WTC11 (cell line): ENCODE measurements around the gene SAMD3. TPM values are rescaled to one million over a fixed set of nuclear protein-coding genes. Genes with fewer than 3 reads are reported as not detected.
"Not testable (repeated sequence)": the region's sequence is repeated elsewhere in the genome, so short reads cannot be mapped to it uniquely, and the experiment has no call there.

Experiments used
- ATAC-seq: fragments of 200-7000 bp; cut with Tn5 transposase; 2 replicates; pipeline ENCODE4 v1.10.0; 2021; ENCODE audit warnings: mild to moderate bottlenecking, moderate library complexity
- CTCF ChIA-PET: fragments of 300-600 bp; sonication (Branson Sonifier 250); formaldehyde crosslinking; loops from one replicate; lab custom pipeline; 2021; ENCODE audit warnings: antibody characterized with exemption; lab: Charles Lee
- POLR2A ChIA-PET: fragments of 350-600 bp; sonication (Branson Sonifier 250); formaldehyde crosslinking; loops from one replicate; lab custom pipeline; 2021; ENCODE audit warnings: antibody characterized with exemption; lab: Charles Lee
- DNase-seq: peaks from one replicate; pipeline ENCODE4 v3.0.0; 2021; ENCODE audit warnings: low spot score
- H3K27ac Mint-ChIP-seq: 2 replicates; pipeline ENCODE4 v1.8.0; 2021; ENCODE audit warnings: mixed read lengths
- H3K27me3 Mint-ChIP-seq: 2 replicates; pipeline ENCODE4 v1.8.0; 2021; ENCODE audit warnings: low read depth, mild to moderate bottlenecking, moderate library complexity, mixed read lengths
- H3K36me3 Mint-ChIP-seq: 2 replicates; pipeline ENCODE4 v1.8.0; 2021; ENCODE audit warnings: mixed read lengths
- H3K4me1 Mint-ChIP-seq: 2 replicates; pipeline ENCODE4 v1.8.0; 2022; ENCODE audit warnings: mixed read lengths
- H3K4me3 Mint-ChIP-seq: 2 replicates; pipeline ENCODE4 v1.8.0; 2021; ENCODE audit warnings: mild to moderate bottlenecking, moderate library complexity, mixed read lengths
- H3K9me3 Mint-ChIP-seq: 2 replicates; pipeline ENCODE4 v1.8.0; 2021; ENCODE audit warnings: mixed read lengths
- ATF3 ChIP-seq: sonication (generic); formaldehyde crosslinking; conservative IDR thresholded peaks from 2 replicates; pipeline ENCODE4 v1.8.1; 2022; ENCODE audit warnings: mild to moderate bottlenecking, missing genetic modification reagents
- CDX4 ChIP-seq: fragments of 250-450 bp; sonication (Bioruptor Pico); IDR thresholded peaks from 2 replicates; pipeline ENCODE4 v1.9.0; 2021; ENCODE audit warnings: moderate library complexity, mild to moderate bottlenecking, inconsistent platforms, borderline replicate concordance
- CREB1 ChIP-seq: sonication (generic); formaldehyde crosslinking; IDR thresholded peaks from 2 replicates; pipeline ENCODE4 v1.8.0; 2023; ENCODE audit warnings: mild to moderate bottlenecking, missing genetic modification reagents
- GRHL2 ChIP-seq: fragments of 250-450 bp; sonication (Bioruptor Pico); IDR thresholded peaks from 2 replicates; pipeline ENCODE4 v1.8.0; 2022; ENCODE audit warnings: mild to moderate bottlenecking, moderate library complexity; ENCODE audit not compliant: insufficient replicate concordance, severe bottlenecking
- HMGA2 ChIP-seq: fragments of 250-450 bp; sonication (Bioruptor Pico); IDR thresholded peaks from 2 replicates; pipeline ENCODE4 v1.4.0; 2021; ENCODE audit warnings: mild to moderate bottlenecking, moderate library complexity
- HMGXB4 ChIP-seq: sonication (generic); formaldehyde crosslinking; IDR thresholded peaks from 2 replicates; pipeline ENCODE4 v1.8.1; 2023; ENCODE audit warnings: mild to moderate bottlenecking, moderate library complexity, missing genetic modification reagents
- JAZF1 ChIP-seq: fragments of 250-450 bp; sonication (Bioruptor Pico); IDR thresholded peaks from 2 replicates; pipeline ENCODE4 v1.9.0; 2021; ENCODE audit warnings: moderate library complexity, mild to moderate bottlenecking, inconsistent platforms
- JUN ChIP-seq: sonication (generic); formaldehyde crosslinking; IDR thresholded peaks from 2 replicates; pipeline ENCODE4 v1.8.0; 2023; ENCODE audit warnings: mild to moderate bottlenecking, missing genetic modification reagents
- KAT7 ChIP-seq: sonication (generic); formaldehyde crosslinking; IDR thresholded peaks from 2 replicates; pipeline ENCODE4 v1.8.1; 2023; ENCODE audit warnings: missing genetic modification reagents, mild to moderate bottlenecking, borderline replicate concordance
- NFE2L1 ChIP-seq: sonication (generic); formaldehyde crosslinking; IDR thresholded peaks from 2 replicates; pipeline ENCODE4 v1.8.1; 2023; ENCODE audit warnings: missing genetic modification reagents
- NR1H2 ChIP-seq: sonication (generic); formaldehyde crosslinking; IDR thresholded peaks from 2 replicates; pipeline ENCODE4 v1.9.0; 2021; ENCODE audit warnings: mild to moderate bottlenecking, moderate library complexity, missing genetic modification reagents
- NR2C2 ChIP-seq: sonication (generic); formaldehyde crosslinking; IDR thresholded peaks from 2 replicates; pipeline ENCODE4 v1.8.0; 2022; ENCODE audit warnings: mild to moderate bottlenecking, missing genetic modification reagents
- ZBTB21 ChIP-seq: sonication (generic); formaldehyde crosslinking; IDR thresholded peaks from 2 replicates; pipeline ENCODE4 v1.8.1; 2023; ENCODE audit warnings: mild to moderate bottlenecking, missing genetic modification reagents, borderline replicate concordance
- ZBTB43 ChIP-seq: sonication (generic); formaldehyde crosslinking; IDR thresholded peaks from 2 replicates; pipeline ENCODE4 v1.8.1; 2023; ENCODE audit warnings: mild to moderate bottlenecking, missing genetic modification reagents
- ZMAT4 ChIP-seq: fragments of 250-450 bp; sonication (Bioruptor Pico); IDR thresholded peaks from 2 replicates; pipeline ENCODE4 v1.9.0; 2021; ENCODE audit warnings: mild to moderate bottlenecking
- ZNF232 ChIP-seq: sonication (generic); formaldehyde crosslinking; IDR thresholded peaks from 2 replicates; pipeline ENCODE4 v1.8.0; 2022; ENCODE audit warnings: mild to moderate bottlenecking, missing genetic modification reagents
- ZNF263 ChIP-seq: sonication (generic); formaldehyde crosslinking; IDR thresholded peaks from 2 replicates; pipeline ENCODE4 v1.8.1; 2022; ENCODE audit warnings: low read depth, mild to moderate bottlenecking, moderate library complexity, missing genetic modification reagents
- ZNF512 ChIP-seq: sonication (generic); formaldehyde crosslinking; IDR thresholded peaks from 2 replicates; pipeline ENCODE4 v1.8.1; 2022; ENCODE audit warnings: missing genetic modification reagents, borderline replicate concordance
- ZNF671 ChIP-seq: fragments of 250-450 bp; sonication (Bioruptor Pico); IDR thresholded peaks from 2 replicates; pipeline ENCODE4 v1.8.0; 2021; ENCODE audit warnings: mild to moderate bottlenecking
- total RNA-seq: library from RNA; stranded (reverse); gene quantifications from 3 replicates; pipeline ENCODE4 v1.2.3, GENCODE V29; 2021

Gene SAMD3
- total RNA-seq, 1 experiment from 2014 or later, result 1.2 TPM

GRCh38 chr6:130260614-130261241, 38.0 kb upstream of the SAMD3 start:
- H3K27ac Mint-ChIP-seq, CTCF ChIA-PET, POLR2A ChIA-PET, H3K4me1 Mint-ChIP-seq, ATAC-seq, DNase-seq, H3K27me3 Mint-ChIP-seq, H3K4me3 Mint-ChIP-seq: not testable (repeated sequence)
- Mint-ChIP-seq H3K36me3 (peaks cover 36% of the 10 kb centered on the region), H3K9me3 (peaks cover 67% of the 10 kb centered on the region)

- Mint-ChIP-seq H3K36me3 (peaks cover 37% of the 10 kb centered on the region), H3K9me3 (peaks cover 68% of the 10 kb centered on the region)
- DNase-seq, ATAC-seq, H3K27me3 Mint-ChIP-seq, CTCF ChIA-PET, POLR2A ChIA-PET, H3K4me3 Mint-ChIP-seq, H3K27ac Mint-ChIP-seq, H3K4me1 Mint-ChIP-seq: not testable (repeated sequence)
These were observed 37.3 kb upstream of the SAMD3 start for GRCh38 chr6:130260050-130260462.

GRCh38 chr6:130259557-130259956, 36.8 kb upstream of the SAMD3 start:
- Mint-ChIP-seq H3K36me3 (peaks cover 37% of the 10 kb centered on the region), H3K9me3 (peaks cover 68% of the 10 kb centered on the region)
- CTCF ChIA-PET, result interaction anchor here (1.6 kb wide), 1 partner anchor 23 kb away, joined by 4 read pairs; no protein-coding TSS in a partner anchor

More at GRCh38 chr6:130259557-130259956, 36.8 kb upstream of the SAMD3 start:
- H3K27me3 Mint-ChIP-seq, result no peaks in the 10 kb centered on the region; the same call in 1 of the 2 replicates
- H3K4me1 Mint-ChIP-seq, result no peaks in the 10 kb centered on the region
- TF ChIP-seq ZNF512 (CRISPR knock-in tag) (no peak), ZMAT4 (CRISPR knock-in tag) (no peak), ZBTB43 (no peak), CDX4 (CRISPR knock-in tag) (no peak), JAZF1 (CRISPR knock-in tag) (no peak), KAT7 (CRISPR knock-in tag) (no peak), ZNF263 (no peak), HMGXB4 (CRISPR knock-in tag) (no peak), ZNF232 (CRISPR knock-in tag) (no peak), ZNF671 (no peak), HMGA2 (no peak), ATF3 (CRISPR knock-in tag) (no peak), JUN (CRISPR knock-in tag) (no peak), NFE2L1 (no peak), GRHL2 (CRISPR knock-in tag) (no peak), CREB1 (CRISPR knock-in tag) (no peak), NR2C2 (CRISPR knock-in tag) (no peak), ZBTB21 (CRISPR knock-in tag) (no peak), NR1H2 (CRISPR knock-in tag) (no peak)
- POLR2A ChIA-PET, result no interaction called here
- ATAC-seq, result no peak
- no peak overlapping the region for H3K27ac Mint-ChIP-seq
- H3K4me3 Mint-ChIP-seq, result no peak overlapping the region
- no peak for DNase-seq
